ENCODE results near the gene CHD5.

Gene CHD5

GRCh38 chr1:6142036-6142621, 38.0 kb downstream of the CHD5 start:
- Histone ChIP-seq H3K4me1 (ENCODE audit: control insufficient read depth, insufficient read depth, low read length, unreplicated experiment) (no peaks in the 10 kb centered on the region), H3K4me3 (ENCODE audit: low read depth, low read length) (no peak overlapping the region), H3K27ac (ENCODE audit: low read depth, low read length) (no peak overlapping the region), H3K36me3 (ENCODE audit: insufficient read depth, low read length) (no peaks in the 10 kb centered on the region), H3K79me2 (ENCODE audit: control insufficient read depth, insufficient read depth, low read length, unreplicated experiment) (no peaks in the 10 kb centered on the region), H3K27me3 (ENCODE audit: insufficient read depth, low read length) (peaks cover 14% of the 10 kb centered on the region; the same call in 1 of the 2 replicates), H2AFZ (ENCODE audit: low read length, unreplicated experiment) (no peak overlapping the region)

DNA sequence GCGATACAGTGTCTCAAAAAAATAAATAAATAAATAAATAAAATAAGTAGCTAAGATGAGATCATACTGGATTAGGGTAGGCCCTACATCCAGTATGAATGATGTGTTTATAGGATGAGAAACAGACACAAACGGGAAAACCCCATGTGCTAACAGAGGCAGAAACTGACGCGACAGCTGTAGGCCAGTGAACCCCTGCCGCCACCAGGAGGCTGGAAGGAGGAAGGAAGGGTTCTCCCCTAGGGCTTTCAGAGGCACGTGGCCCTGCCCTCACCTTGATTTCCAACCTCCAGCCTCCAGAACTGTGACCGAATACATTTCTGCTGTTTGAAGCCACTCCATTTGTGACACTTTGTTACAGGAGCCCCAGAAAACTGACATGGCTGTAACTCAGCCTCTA, 38.5 kb downstream of the CHD5 start:
- H2AFZ ChIP-seq (ENCODE audit: low read length, unreplicated experiment) = no peak overlapping the region
- no peaks in the 10 kb centered on the region for H3K36me3 ChIP-seq (ENCODE audit: insufficient read depth, low read length)
- no peak overlapping the region for H3K27ac ChIP-seq (ENCODE audit: low read depth, low read length)
- no peaks in the 10 kb centered on the region for H3K79me2 ChIP-seq (ENCODE audit: control insufficient read depth, insufficient read depth, low read length, unreplicated experiment)
- no peak overlapping the region for H3K4me3 ChIP-seq (ENCODE audit: low read depth, low read length)
- H3K27me3 ChIP-seq (ENCODE audit: insufficient read depth, low read length) = peaks cover 9% of the 10 kb centered on the region; the same call in 1 of the 2 replicates
- H3K4me1 ChIP-seq (ENCODE audit: control insufficient read depth, insufficient read depth, low read length, unreplicated experiment) = no peaks in the 10 kb centered on the region

GRCh38 chr1:6140413-6140812, 39.7 kb downstream of the CHD5 start:
- Histone ChIP-seq H3K27ac (ENCODE audit: low read depth, low read length) (no peak overlapping the region), H3K4me1 (ENCODE audit: control insufficient read depth, insufficient read depth, low read length, unreplicated experiment) (no peaks in the 10 kb centered on the region), H2AFZ (ENCODE audit: low read length, unreplicated experiment) (no peak overlapping the region), H3K27me3 (ENCODE audit: insufficient read depth, low read length) (peaks cover 7% of the 10 kb centered on the region), H3K4me3 (ENCODE audit: low read depth, low read length) (no peak overlapping the region), H3K36me3 (ENCODE audit: insufficient read depth, low read length) (no peaks in the 10 kb centered on the region), H3K79me2 (ENCODE audit: control insufficient read depth, insufficient read depth, low read length, unreplicated experiment) (no peaks in the 10 kb centered on the region)

GRCh38 chr1:6137758-6138157, 42.4 kb downstream of the CHD5 start:
- H3K4me1 ChIP-seq (ENCODE audit: control insufficient read depth, insufficient read depth, low read length, unreplicated experiment) = no peaks in the 10 kb centered on the region
- no peaks in the 10 kb centered on the region for H3K79me2 ChIP-seq (ENCODE audit: control insufficient read depth, insufficient read depth, low read length, unreplicated experiment)
- H2AFZ ChIP-seq (ENCODE audit: low read length, unreplicated experiment) = no peak overlapping the region
- no peak overlapping the region for H3K27ac ChIP-seq (ENCODE audit: low read depth, low read length)
- H3K4me3 ChIP-seq (ENCODE audit: low read depth, low read length) = no peak overlapping the region
- peaks cover 14% of the 10 kb centered on the region for H3K27me3 ChIP-seq (ENCODE audit: insufficient read depth, low read length)
- H3K36me3 ChIP-seq (ENCODE audit: insufficient read depth, low read length) = no peaks in the 10 kb centered on the region

GRCh38 chr1:6136516-6137220, 43.5 kb downstream of the CHD5 start:
- no peaks in the 10 kb centered on the region for H3K79me2 ChIP-seq (ENCODE audit: control insufficient read depth, insufficient read depth, low read length, unreplicated experiment)
- no peaks in the 10 kb centered on the region for H3K4me1 ChIP-seq (ENCODE audit: control insufficient read depth, insufficient read depth, low read length, unreplicated experiment)
- H3K4me3 ChIP-seq (ENCODE audit: low read depth, low read length) = no peak overlapping the region
- H3K27me3 ChIP-seq (ENCODE audit: insufficient read depth, low read length) = peaks cover 15% of the 10 kb centered on the region
- H3K36me3 ChIP-seq (ENCODE audit: insufficient read depth, low read length) = no peaks in the 10 kb centered on the region
- no peak overlapping the region for H3K27ac ChIP-seq (ENCODE audit: low read depth, low read length)
- no peak overlapping the region for H2AFZ ChIP-seq (ENCODE audit: low read length, unreplicated experiment)

DNA sequence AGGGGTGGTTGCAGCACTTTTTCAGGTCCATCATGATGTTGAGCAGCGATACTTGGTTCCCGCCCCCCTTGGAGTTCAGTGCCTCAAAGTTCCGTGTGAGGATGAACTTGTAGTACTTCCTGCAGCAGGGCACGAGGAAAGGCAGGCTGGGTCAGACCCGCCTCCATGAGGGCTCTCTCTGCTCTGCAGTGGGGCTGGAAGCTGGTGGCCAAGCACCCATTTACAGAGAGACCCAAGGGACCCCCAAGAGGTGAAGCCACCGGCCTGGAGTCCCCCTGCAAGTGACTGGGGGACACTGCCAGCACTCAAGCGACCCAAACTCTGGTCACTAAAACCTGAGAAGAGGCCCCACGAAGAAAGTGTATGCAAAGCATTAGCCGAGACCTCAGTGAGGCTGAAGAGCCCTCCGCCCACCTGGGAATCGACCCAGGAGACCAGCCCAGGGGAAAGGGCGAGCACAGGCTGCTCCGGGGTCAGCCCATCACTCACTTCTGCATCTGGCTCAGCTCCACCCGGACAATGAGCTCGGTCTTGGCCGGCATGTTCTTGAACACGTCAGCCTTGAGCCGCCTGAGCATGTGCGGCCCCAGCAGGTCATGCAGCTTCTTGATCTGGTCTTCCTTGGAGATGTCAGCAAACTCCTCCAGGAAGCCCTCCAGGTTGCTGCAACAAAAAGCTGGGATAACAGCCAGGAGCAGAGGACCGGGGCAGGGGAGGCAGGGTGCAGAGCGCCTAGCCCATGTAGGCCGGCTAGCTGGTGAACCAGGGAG, 45.2 kb downstream of the CHD5 start:
- Histone ChIP-seq H2AFZ (ENCODE audit: low read length, unreplicated experiment) (no peak overlapping the region), H3K27me3 (ENCODE audit: insufficient read depth, low read length) (peaks cover 18% of the 10 kb centered on the region), H3K27ac (ENCODE audit: low read depth, low read length) (no peak overlapping the region), H3K4me1 (ENCODE audit: control insufficient read depth, insufficient read depth, low read length, unreplicated experiment) (no peaks in the 10 kb centered on the region), H3K4me3 (ENCODE audit: low read depth, low read length) (no peak overlapping the region), H3K36me3 (ENCODE audit: insufficient read depth, low read length) (no peaks in the 10 kb centered on the region), H3K79me2 (ENCODE audit: control insufficient read depth, insufficient read depth, low read length, unreplicated experiment) (no peaks in the 10 kb centered on the region)

- H2AFZ ChIP-seq (ENCODE audit: low read length, unreplicated experiment) = no peak overlapping the region
- H3K27ac ChIP-seq (ENCODE audit: low read depth, low read length) = no peak overlapping the region
- H3K4me3 ChIP-seq (ENCODE audit: low read depth, low read length) = no peak overlapping the region
- no peaks in the 10 kb centered on the region for H3K4me1 ChIP-seq (ENCODE audit: control insufficient read depth, insufficient read depth, low read length, unreplicated experiment)
- no peaks in the 10 kb centered on the region for H3K79me2 ChIP-seq (ENCODE audit: control insufficient read depth, insufficient read depth, low read length, unreplicated experiment)
- H3K36me3 ChIP-seq (ENCODE audit: insufficient read depth, low read length) = no peaks in the 10 kb centered on the region
- H3K27me3 ChIP-seq (ENCODE audit: insufficient read depth, low read length) = peaks cover 18% of the 10 kb centered on the region
Measured at GRCh38 chr1:6134206-6134605, 45.9 kb downstream of the CHD5 start.

GRCh38 chr1:6133146-6133895, 46.8 kb downstream of the CHD5 start:
- no peak overlapping the region for H2AFZ ChIP-seq (ENCODE audit: low read length, unreplicated experiment)

GRCh38 chr1:6131561-6131960, 48.6 kb downstream of the CHD5 start:
- Histone ChIP-seq H3K4me1 (ENCODE audit: control insufficient read depth, insufficient read depth, low read length, unreplicated experiment) (no peaks in the 10 kb centered on the region), H3K4me3 (ENCODE audit: low read depth, low read length) (no peak overlapping the region), H3K27ac (ENCODE audit: low read depth, low read length) (no peak overlapping the region), H3K36me3 (ENCODE audit: insufficient read depth, low read length) (no peaks in the 10 kb centered on the region), H2AFZ (ENCODE audit: low read length, unreplicated experiment) (no peak overlapping the region), H3K79me2 (ENCODE audit: control insufficient read depth, insufficient read depth, low read length, unreplicated experiment) (no peaks in the 10 kb centered on the region), H3K27me3 (ENCODE audit: insufficient read depth, low read length) (peaks cover 16% of the 10 kb centered on the region)

More at GRCh38 chr1:6133146-6133895, 46.8 kb downstream of the CHD5 start:
- H3K36me3 ChIP-seq (ENCODE audit: insufficient read depth, low read length) = no peaks in the 10 kb centered on the region
- no peaks in the 10 kb centered on the region for H3K4me1 ChIP-seq (ENCODE audit: control insufficient read depth, insufficient read depth, low read length, unreplicated experiment)
- H3K4me3 ChIP-seq (ENCODE audit: low read depth, low read length) = no peak overlapping the region
- H3K27me3 ChIP-seq (ENCODE audit: insufficient read depth, low read length) = peaks cover 18% of the 10 kb centered on the region
- H3K79me2 ChIP-seq (ENCODE audit: control insufficient read depth, insufficient read depth, low read length, unreplicated experiment) = no peaks in the 10 kb centered on the region
- H3K27ac ChIP-seq (ENCODE audit: low read depth, low read length) = no peak overlapping the region

DNA sequence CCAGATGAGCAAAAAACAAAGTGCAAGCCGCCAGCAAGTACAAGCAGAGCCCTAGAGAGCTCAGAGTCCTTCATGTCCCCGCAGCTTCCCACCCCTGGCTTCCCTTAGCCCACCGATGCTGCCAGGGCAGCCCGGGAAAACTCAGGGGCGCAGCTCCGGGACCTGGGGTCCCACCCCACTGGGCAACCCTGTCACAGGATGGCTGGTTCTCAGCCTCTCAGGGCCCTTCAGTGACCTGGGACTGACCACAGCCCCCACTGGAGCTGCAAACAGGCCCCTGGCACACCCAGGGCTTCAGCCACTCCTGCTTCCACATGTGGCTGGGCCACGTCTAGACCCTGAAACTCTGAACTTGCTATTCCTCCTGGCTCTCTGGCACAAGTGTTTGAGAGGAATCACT, 49.5 kb downstream of the CHD5 start:
- H3K27me3 ChIP-seq (ENCODE audit: insufficient read depth, low read length) = peaks cover 15% of the 10 kb centered on the region
- H3K79me2 ChIP-seq (ENCODE audit: control insufficient read depth, insufficient read depth, low read length, unreplicated experiment) = no peaks in the 10 kb centered on the region

More for the DNA sequence above, 49.5 kb downstream of the CHD5 start:
- no peak overlapping the region for H3K4me3 ChIP-seq (ENCODE audit: low read depth, low read length)
- H3K36me3 ChIP-seq (ENCODE audit: insufficient read depth, low read length) = no peaks in the 10 kb centered on the region
- no peaks in the 10 kb centered on the region for H3K4me1 ChIP-seq (ENCODE audit: control insufficient read depth, insufficient read depth, low read length, unreplicated experiment)
- no peak overlapping the region for H3K27ac ChIP-seq (ENCODE audit: low read depth, low read length)
- no peak overlapping the region for H2AFZ ChIP-seq (ENCODE audit: low read length, unreplicated experiment)
